HL-60 (cell line): Measurements from ENCODE around the gene TFPI.
A peak's percentile ranks its signal among the peaks of the same experiment; 100 is the strongest.

Source experiments
- DNase-seq, 2 experiments: peaks; one replicate each; pipeline ENCODE4 v3.0.0-alpha.2; 2010 to 2020; ENCODE audit warnings: low read depth in 1 of 2, low spot score in 1 of 2
- H3K27ac ChIP-seq: fragments of 250-450 bp; sonication (Bioruptor Pico); replicated peaks from 2 replicates; pipeline ENCODE4 v1.5.1; 2020; ENCODE audit warnings: mild to moderate bottlenecking, moderate library complexity
- H3K27me3 ChIP-seq: fragments of 250-450 bp; sonication (Bioruptor Pico); 2 replicates; pipeline ENCODE4 v1.5.1; 2021; ENCODE audit warnings: mild to moderate bottlenecking, moderate library complexity; ENCODE audit not compliant: insufficient read depth, poor library complexity, severe bottlenecking
- H3K4me3 ChIP-seq: replicated peaks from 2 replicates; pipeline ENCODE4 v1.5.1; 2011; ENCODE audit warnings: mild to moderate bottlenecking, control low read depth, low read length; ENCODE audit not compliant: insufficient read depth
- GABPA ChIP-seq: IDR thresholded peaks from 2 replicates; pipeline ENCODE4 v1.6.1; 2012; ENCODE audit warnings: low read depth
- POLR2AphosphoS5 ChIP-seq: IDR thresholded peaks from 2 replicates; pipeline ENCODE4 v1.6.1; 2012; ENCODE audit warnings: low read depth
- REST ChIP-seq: IDR thresholded peaks from 2 replicates; pipeline ENCODE4 v1.6.1; 2012; ENCODE audit warnings: low read depth; ENCODE audit not compliant: insufficient replicate concordance
- SPI1 ChIP-seq: IDR thresholded peaks from 2 replicates; pipeline ENCODE4 v1.6.1; 2012; ENCODE audit warnings: low read depth, mild to moderate bottlenecking, borderline replicate concordance
- TF ChIP-seq, protein P1 (sequence below): IDR thresholded peaks from one replicate; pipeline ENCODE4 v1.5.1; 2011; ENCODE audit warnings: low read length, control low read depth, inconsistent platforms; ENCODE audit not compliant: insufficient read depth

The TFPI gene

GRCh38 chr2:187548656-187549055 lies 5.6 kb downstream of the TFPI start:
- Histone ChIP-seq H3K27ac (no peak overlapping the region), H3K27me3 (no peaks in the 10 kb centered on the region), H3K4me3 (no peak overlapping the region)
- TF ChIP-seq, protein P1, sequence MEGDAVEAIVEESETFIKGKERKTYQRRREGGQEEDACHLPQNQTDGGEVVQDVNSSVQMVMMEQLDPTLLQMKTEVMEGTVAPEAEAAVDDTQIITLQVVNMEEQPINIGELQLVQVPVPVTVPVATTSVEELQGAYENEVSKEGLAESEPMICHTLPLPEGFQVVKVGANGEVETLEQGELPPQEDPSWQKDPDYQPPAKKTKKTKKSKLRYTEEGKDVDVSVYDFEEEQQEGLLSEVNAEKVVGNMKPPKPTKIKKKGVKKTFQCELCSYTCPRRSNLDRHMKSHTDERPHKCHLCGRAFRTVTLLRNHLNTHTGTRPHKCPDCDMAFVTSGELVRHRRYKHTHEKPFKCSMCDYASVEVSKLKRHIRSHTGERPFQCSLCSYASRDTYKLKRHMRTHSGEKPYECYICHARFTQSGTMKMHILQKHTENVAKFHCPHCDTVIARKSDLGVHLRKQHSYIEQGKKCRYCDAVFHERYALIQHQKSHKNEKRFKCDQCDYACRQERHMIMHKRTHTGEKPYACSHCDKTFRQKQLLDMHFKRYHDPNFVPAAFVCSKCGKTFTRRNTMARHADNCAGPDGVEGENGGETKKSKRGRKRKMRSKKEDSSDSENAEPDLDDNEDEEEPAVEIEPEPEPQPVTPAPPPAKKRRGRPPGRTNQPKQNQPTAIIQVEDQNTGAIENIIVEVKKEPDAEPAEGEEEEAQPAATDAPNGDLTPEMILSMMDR: no peak
- TF ChIP-seq POLR2AphosphoS5 (no peak), SPI1 (no peak), REST (no peak), GABPA (no peak)
- DNase-seq: no peak

DNA sequence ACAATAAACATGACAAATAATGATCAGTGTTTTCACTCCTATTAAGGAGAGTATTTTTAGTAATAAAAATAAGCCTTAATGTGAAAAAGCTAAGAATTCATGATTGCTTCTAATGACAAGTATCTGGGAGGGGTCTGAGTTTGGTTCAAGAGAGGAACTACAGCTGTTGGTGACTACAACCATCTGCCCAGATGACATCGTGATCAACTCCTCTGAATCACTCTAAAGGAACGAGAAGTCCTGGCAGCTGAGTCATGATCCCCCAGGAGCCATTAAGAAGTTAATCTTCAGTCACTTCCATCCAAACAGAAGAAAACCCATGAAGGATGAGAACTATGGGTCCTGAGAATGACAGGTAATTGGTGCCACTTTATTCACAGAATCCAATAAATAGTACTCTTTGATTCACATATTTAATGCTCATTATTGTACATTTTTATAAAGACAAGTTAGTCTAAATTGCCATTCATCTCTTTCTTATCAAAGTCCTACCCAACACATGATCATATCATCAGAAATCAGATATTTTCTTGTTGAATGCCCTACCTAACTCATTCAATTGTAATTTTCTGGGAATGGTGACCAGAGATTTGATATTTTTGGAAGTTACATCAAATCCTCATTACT lies 6.8 kb downstream of the TFPI start:
- peak in 1 of 2 experiments; percentile 30 for DNase-seq
- Histone ChIP-seq H3K27ac (no peak overlapping the region), H3K4me3 (no peak overlapping the region), H3K27me3 (no peaks in the 10 kb centered on the region)
- TF ChIP-seq REST (no peak), POLR2AphosphoS5 (no peak), SPI1 (no peak; the same call in 1 of the 2 replicates), GABPA (no peak)
- TF ChIP-seq, protein P1: no peak

DNA sequence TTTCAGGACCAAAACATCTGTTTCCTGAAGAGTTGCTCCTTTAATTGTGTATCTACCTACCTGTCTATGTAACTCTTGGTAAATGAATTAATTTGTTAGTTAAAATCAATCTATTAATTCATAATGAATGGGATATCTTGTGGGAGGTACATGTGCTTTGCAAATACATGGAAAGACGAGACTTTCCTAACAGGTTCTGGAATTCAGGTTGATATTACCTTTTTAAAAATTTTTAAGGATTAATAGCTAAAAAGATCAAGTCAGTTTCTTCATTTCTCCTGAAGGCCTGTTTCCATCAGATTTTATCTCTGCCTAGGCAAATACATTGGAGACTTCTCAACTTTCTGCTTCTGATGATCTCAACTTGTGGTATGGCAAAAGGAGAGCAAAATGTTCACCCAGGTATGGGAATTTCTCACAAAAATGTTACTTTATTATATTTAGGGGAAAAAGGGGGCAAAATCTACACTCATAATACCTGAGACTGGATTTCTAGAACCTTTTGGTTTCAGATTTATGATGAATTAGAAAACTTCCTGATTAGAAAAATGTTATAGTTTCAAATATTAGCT lies 7.4 kb downstream of the TFPI start:
- Histone ChIP-seq H3K27me3 (no peaks in the 10 kb centered on the region), H3K27ac (no peak overlapping the region), H3K4me3 (no peak overlapping the region)
- DNase-seq: no peak
- TF ChIP-seq, protein P1: no peak
- TF ChIP-seq REST (no peak), GABPA (no peak), POLR2AphosphoS5 (no peak), SPI1 (no peak)
